Measurements from ENCODE around the gene SNX30.

The SNX30 gene

GRCh38 chr9:112842555-112842954 lies 92.0 kb downstream of the SNX30 start:
- no peak for DNase-seq (ENCODE audit: extremely low spot score)
- no peak for TF ChIP-seq CTBP1 (IDR thresholded peaks at IDR 0.05; ENCODE audit: borderline replicate concordance)
- TF ChIP-seq ZNF384 (IDR thresholded peaks at IDR 0.05) = no peak
- no peak for TF ChIP-seq SP1 (IDR thresholded peaks at IDR 0.05)
- no peak for TF ChIP-seq TARDBP (IDR thresholded peaks at IDR 0.05)
- TF ChIP-seq FOXM1 (IDR thresholded peaks at IDR 0.05; ENCODE audit: borderline replicate concordance) = no peak
- ChIA-PET POLR2A (no interaction called here), CTCF (interaction anchor here (1.1 kb wide), 1 partner anchor 60 kb away, joined by 3 read pairs; no protein-coding TSS in a partner anchor)

DNA sequence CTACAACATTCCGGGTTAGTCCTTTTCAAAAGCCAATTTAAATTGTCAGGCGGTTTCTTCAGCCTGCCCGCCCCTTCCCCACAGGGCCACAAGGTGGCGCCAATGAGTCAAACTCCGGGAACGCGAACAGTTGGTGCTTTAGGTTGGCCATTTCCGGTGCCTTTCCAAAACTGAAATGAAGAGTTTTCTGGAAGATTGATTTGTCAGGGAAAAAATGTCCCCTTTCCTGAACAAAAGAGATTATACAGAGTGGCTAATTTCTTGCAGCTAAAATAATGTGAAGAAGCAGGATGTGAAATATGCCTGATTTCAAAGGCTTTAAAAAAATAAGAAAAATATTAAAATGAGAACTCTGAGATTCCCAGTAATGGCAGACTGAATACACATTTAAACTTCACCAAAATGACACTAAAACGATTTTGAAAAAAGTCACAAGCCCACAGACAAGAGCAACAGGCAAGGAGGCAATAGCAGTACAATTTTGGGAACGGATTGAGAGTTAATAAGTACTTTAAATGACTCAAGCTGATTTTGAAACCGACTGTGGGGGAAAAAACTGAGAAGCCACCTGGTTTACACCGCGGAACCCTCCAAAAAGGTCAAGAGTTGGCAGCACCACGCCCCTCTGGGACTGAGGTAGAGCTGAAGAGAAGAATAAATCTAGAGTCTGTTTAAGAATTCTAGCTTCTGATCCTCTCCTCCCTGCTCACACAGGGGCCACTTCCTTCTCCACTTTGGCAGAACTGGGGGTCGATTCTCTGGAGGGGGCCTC lies 94.4 kb downstream of the SNX30 start:
- POLR2A ChIA-PET = no interaction called here
- CTCF ChIA-PET = interaction anchor here (0.5 kb wide), 2 partner anchors 16 to 482 kb away, joined by 3 read pairs; no protein-coding TSS in a partner anchor
- no peak for TF ChIP-seq NFRKB (IDR thresholded peaks at IDR 0.05)
- no peak for TF ChIP-seq FOXK2 (IDR thresholded peaks at IDR 0.05)
- DNase-seq (ENCODE audit: extremely low spot score) = peak; percentile 85

GRCh38 chr9:112846528-112847488 lies 96.2 kb downstream of the SNX30 start:
- ChIA-PET CTCF (interaction anchor here (0.8 kb wide), 1 partner anchor 369 kb away, joined by 3 read pairs; no protein-coding TSS in a partner anchor), POLR2A (no interaction called here)
- no peak for DNase-seq (ENCODE audit: extremely low spot score)
- no peak for TF ChIP-seq NFRKB (IDR thresholded peaks at IDR 0.05)
- TF ChIP-seq ZNF384 (IDR thresholded peaks at IDR 0.05) = no peak
- TF ChIP-seq TARDBP (IDR thresholded peaks at IDR 0.05) = no peak

DNA sequence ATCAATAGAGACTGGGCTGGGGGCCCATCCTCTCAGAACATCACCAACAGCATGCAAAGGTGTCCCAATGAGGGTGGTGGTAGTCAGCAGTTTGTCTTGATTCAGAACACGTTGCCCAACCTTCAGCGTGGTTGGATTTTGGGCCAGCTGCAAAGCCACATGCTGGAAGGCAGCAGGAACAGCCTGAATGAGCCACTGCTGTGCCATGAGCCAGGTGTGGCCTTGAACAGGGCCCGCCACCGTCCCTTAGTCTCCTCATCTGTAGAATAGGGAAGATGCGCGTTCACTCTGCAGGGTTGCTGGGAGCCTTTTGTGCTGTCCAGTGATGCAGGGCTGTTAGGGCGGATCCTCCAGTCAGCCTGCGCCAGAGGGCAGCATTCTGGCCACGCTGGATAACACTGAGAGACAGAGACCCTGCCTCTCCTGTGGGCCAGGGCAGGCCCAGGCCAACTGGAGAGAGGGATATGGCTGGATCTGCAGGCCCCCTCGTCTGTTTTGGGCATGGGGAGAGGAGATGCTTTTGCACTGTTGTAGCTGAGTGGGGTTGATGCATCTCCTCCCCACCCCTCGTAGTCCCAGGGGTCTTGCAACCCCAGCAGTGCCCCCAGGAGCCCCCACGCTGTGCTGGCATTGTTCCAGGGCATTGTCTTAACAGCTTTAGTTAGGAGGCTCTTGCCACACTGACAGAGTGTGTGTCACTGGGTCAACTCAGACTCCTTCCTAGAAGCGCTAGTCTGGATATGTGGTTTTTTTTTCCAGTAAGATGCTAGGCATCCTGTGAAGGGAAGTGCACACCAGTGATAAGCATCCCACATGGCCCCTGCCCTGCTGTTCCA lies 98.0 kb downstream of the SNX30 start:
- DNase-seq (ENCODE audit: extremely low spot score) = no peak
- POLR2A ChIA-PET = no interaction called here
- TF ChIP-seq ARNT (IDR thresholded peaks at IDR 0.05) (no peak), CTBP1 (IDR thresholded peaks at IDR 0.05; ENCODE audit: borderline replicate concordance) (no peak), L3MBTL2 (conservative IDR thresholded peaks at IDR 0.05) (no peak), HDGF (IDR thresholded peaks at IDR 0.05; ENCODE audit: borderline replicate concordance) (no peak), SP1 (IDR thresholded peaks at IDR 0.05) (no peak), LEF1 (IDR thresholded peaks at IDR 0.05; ENCODE audit: borderline replicate concordance) (no peak), FOXK2 (IDR thresholded peaks at IDR 0.05) (no peak)
- CTCF ChIA-PET = no interaction called here

DNA sequence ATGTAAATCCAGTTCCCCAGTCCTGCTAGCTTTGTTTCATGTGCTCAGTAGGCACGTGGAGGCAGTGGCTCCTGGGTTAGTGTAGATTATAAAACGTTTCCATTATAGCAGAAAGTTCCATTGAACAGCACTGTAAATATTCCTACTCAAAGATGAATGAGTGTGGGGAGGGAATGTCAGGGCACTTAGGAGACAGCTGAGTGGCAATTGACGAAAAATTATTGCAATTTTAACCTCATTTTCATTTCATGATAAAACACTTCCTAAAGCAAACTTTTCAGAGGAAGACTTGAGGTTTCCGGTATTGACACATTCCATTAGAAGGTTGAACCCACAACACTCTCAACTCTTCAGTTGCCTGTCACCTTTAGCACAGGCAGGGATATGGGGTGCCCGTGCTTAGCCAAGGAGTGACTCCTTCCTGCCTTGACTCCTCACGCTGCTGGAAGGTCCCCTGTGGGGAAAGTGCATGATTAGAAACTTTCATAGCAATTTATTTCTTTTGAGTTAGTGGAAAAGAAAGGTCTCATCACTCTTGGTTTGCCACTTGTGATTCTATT lies 98.9 kb downstream of the SNX30 start:
- DNase-seq (ENCODE audit: extremely low spot score) = no peak
- CTCF ChIA-PET = no interaction called here
- TF ChIP-seq TARDBP (IDR thresholded peaks at IDR 0.05) (no peak), ZNF384 (IDR thresholded peaks at IDR 0.05) (no peak), HDGF (IDR thresholded peaks at IDR 0.05; ENCODE audit: borderline replicate concordance) (no peak), ELF4 (IDR thresholded peaks at IDR 0.05) (no peak), NFRKB (IDR thresholded peaks at IDR 0.05) (no peak), SUZ12 (IDR thresholded peaks at IDR 0.05) (no peak), FOXM1 (IDR thresholded peaks at IDR 0.05; ENCODE audit: borderline replicate concordance) (no peak), LEF1 (IDR thresholded peaks at IDR 0.05; ENCODE audit: borderline replicate concordance) (no peak), SP1 (IDR thresholded peaks at IDR 0.05) (no peak), FOXK2 (IDR thresholded peaks at IDR 0.05) (no peak), L3MBTL2 (conservative IDR thresholded peaks at IDR 0.05) (no peak), BHLHE40 (IDR thresholded peaks at IDR 0.05; ENCODE audit: borderline replicate concordance) (no peak)
- POLR2A ChIA-PET = no interaction called here

- no peak for TF ChIP-seq NFRKB (IDR thresholded peaks at IDR 0.05)
- TF ChIP-seq TARDBP (IDR thresholded peaks at IDR 0.05) = no peak
- no peak for TF ChIP-seq SP1 (IDR thresholded peaks at IDR 0.05)
- TF ChIP-seq ARNT (IDR thresholded peaks at IDR 0.05) = no peak
- TF ChIP-seq LEF1 (IDR thresholded peaks at IDR 0.05; ENCODE audit: borderline replicate concordance) = no peak
- TF ChIP-seq SUZ12 (IDR thresholded peaks at IDR 0.05) = no peak
- TF ChIP-seq L3MBTL2 (conservative IDR thresholded peaks at IDR 0.05) = no peak
- TF ChIP-seq PKNOX1 (IDR thresholded peaks at IDR 0.05) = no peak
- TF ChIP-seq HDGF (IDR thresholded peaks at IDR 0.05; ENCODE audit: borderline replicate concordance) = no peak
- no peak for TF ChIP-seq BHLHE40 (IDR thresholded peaks at IDR 0.05; ENCODE audit: borderline replicate concordance)
- no peak for TF ChIP-seq FOXA1 (IDR thresholded peaks at IDR 0.05)
Observed at GRCh38 chr9:112850840-112851239, 100.3 kb downstream of the SNX30 start.

More at GRCh38 chr9:112850840-112851239, 100.3 kb downstream of the SNX30 start:
- ChIA-PET CTCF (interaction anchor here (1.1 kb wide), 1 partner anchor 12 kb away, joined by 3 read pairs; no protein-coding TSS in a partner anchor), POLR2A (no interaction called here)
- DNase-seq (ENCODE audit: extremely low spot score) = no peak

Measured in HEK293T (cell line).